HG02870 (cell line): ENCODE results near the gene NUDT5.

ENCODE experiments used
- ATAC-seq: cut with Tn5 transposase; IDR thresholded peaks from one replicate; pipeline ENCODE4 v1.9.1; 2021; ENCODE audit warnings: mild to moderate bottlenecking, moderate library complexity; ENCODE audit not compliant: unreplicated experiment

Gene NUDT5

DNA sequence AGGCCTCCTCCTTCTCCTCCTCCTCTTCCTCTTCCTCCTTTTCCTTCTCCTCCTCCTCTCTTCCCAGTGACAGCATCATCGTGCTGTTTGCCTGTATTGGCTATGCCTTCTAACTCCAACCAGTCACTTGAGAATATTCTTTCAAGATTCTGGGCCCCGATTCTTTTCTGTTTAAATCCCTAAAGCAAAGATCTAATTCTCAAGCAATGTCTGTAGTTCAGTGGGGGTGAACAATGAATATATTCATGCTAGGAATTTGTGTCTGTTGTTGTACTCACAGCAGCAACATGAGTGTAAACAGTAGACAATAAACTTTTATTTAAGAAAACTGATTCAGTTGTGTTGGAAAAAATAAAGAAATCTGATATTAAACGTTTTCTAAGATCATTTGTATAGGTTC lies 30.7 kb downstream of the NUDT5 start:
- no peak for ATAC-seq

DNA sequence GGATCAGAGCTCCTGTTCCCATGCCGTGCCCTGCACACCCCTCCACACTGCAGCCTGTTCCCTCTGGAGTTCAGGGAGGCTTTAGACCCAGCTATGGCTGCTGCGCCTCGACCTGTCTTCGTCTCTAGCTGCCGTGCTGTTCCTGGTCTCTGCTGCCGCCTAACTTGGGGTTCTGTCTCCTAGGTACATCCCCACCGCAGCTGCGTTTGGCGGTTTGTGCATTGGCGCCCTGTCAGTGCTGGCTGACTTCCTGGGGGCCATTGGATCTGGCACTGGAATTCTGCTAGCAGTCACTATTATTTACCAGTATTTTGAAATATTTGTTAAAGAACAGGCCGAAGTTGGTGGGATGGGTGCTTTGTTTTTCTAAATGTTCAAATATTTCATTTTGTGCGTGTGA lies 31.6 kb downstream of the NUDT5 start:
- ATAC-seq: no peak

DNA sequence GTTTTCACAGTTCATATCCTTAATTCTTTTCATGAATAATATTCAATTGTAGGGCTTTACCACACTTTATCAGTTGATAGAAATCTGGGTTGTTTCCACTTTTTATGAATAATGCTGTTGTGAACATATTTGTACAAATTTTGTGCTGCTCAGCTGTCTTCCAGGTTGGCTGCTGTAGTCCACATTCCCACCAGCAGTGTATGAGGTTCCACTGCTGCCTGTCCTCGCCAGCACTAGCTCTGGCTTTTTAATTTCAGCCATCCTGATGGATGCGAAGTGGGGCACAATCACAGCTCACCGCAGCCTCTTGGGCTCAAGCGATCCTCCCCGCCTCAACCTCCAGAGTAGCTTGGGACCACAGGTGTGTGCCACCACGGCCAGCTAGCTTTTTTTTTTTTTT lies 32.8 kb downstream of the NUDT5 start:
- ATAC-seq: no peak

DNA sequence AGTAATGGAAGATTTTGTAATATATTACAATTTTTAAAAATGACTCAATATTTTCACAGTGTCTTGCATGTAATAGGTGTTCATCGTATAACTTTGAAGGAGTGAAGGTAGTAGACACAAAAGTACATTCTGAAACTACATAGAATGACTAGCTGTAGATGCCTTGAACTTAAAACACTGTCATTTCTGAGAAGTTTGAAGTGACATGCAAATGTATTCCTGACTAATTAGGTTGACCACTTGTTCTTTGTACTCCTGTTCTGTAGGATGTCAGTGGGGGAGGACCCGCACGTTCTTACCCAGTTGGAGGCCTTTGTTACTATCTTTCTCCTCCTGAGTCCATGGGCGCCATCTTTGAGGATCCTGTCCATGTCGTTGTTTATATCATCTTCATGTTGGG lies 35.0 kb downstream of the NUDT5 start:
- ATAC-seq: no peak

DNA sequence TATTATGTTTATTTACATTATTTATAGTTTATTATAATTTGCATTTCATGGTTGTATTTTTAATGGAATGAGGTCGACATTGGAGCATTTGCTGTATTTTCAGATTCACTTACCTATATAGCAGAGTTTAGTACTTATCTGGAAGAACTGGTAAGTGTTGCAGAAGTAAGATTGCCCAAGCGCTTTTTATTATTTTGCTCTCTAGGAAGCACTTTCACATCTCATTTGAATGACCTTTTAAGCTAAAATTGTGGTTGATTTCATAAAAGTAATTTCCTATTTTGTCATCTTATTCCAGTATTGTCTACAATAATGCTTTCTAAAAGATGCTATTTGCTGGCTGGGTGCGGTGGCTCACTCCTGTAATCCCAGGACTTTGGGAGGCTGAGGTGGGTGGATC lies 37.6 kb downstream of the NUDT5 start:
- no peak for ATAC-seq

DNA sequence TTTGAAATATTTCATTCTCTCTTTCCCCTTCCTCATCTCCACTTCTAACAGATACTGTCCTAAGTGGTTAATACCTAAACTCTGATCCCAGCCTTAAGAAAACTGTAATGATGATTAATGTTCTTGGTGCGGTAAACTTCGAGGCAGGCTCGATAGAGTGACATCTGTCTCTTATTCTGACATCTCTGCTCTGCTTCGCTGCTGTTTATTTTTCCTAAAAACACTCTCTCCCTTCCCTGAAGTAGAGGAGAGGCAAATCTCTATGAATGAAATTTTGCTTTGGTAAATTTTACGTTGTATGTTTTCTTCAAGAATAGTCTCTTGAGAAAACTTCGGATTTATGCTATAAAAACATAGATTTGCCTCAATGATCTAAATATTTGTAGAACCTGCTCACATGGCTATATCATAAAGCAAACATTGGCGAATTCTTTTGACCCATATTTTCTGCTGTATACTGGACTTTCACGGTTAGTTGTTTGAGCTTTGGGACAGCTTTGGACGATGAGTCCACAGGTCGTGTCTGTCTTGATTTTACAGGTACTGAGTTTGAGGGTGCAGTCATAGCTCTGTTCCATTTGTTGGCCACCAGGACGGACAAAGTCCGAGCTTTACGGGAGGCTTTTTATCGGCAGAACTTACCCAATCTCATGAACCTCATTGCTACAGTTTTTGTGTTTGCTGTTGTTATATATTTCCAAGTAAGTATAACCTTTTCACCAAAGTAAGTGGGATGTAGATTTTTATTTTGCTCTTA lies 39.1 kb downstream of the NUDT5 start:
- ATAC-seq: no peak

DNA sequence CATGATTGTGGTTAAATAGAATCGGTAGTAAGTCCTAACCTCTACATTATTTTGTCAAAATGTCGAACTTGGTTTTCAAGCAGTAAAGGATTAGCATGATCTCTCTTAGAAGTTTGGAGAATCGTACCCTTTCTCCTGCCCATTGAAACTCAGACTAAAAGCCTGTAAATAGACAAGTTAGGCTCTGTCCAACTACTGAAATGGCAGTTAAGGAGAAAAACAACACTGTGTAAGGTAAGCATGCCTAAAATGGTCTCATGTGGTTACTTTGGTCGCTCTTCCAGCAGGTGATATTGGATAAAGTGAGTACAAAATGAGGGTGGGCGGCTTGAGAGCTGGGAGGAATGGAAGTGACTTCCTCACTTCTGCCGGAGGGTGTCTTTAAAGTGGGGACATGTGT lies 41.2 kb downstream of the NUDT5 start:
- ATAC-seq: no peak

DNA sequence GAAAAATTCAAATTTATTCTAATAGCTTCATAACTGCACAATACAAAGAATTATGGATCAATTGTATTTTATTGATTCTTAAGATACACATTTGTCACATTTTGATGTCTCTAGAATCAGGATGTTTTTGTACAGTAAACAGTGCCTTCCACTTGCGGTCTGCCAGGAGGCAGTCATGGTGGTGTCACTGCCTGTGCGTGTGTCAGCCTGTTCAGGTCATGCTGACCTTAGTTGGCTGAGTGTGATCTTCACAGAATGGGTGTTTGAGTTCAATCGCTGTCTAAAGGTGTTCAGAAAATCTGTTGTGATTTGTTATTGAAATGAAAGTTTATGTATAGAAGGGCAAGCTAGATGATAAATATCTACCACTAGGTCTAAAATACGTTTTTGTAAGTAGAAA lies 45.5 kb downstream of the NUDT5 start:
- no peak for ATAC-seq

DNA sequence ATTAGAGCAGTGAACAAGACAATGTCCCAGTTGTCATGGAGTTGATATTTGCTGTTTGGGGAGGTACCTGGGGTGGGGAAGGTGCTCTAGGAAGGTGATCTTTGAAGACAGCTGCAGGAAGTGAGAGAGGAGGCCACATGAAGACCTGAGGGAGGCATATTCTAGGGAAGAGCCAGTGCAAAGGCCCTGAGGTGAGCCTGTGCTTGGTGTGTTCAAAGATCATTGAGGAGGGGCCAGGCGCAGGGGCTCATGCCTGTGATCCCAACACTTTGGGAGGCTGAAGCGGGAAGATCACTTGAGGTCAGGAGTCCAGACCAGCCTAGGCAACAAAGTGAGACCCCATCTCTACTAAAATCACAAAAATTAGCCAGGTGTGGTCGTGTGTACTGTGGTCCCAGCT lies 51.2 kb downstream of the NUDT5 start:
- no peak for ATAC-seq

DNA sequence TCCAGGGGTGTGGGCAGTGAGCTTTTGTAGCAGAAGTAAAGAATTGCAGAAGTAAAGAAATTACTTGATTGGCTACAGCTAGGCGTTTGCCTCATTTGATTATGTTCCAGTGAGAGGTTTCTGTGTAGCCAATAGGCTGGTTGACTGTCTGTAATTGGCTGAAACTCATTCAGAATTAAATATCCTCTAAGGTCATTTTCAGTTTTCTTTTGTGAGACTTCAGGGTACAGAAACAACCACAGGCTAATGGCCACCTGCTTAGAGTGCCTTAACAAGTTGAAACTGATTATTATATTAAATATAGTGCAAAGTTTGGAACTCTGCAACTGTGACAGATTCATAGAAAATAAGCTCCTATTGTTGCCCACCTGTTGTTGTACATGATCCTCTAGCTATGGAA lies 55.7 kb downstream of the NUDT5 start:
- ATAC-seq: no peak

DNA sequence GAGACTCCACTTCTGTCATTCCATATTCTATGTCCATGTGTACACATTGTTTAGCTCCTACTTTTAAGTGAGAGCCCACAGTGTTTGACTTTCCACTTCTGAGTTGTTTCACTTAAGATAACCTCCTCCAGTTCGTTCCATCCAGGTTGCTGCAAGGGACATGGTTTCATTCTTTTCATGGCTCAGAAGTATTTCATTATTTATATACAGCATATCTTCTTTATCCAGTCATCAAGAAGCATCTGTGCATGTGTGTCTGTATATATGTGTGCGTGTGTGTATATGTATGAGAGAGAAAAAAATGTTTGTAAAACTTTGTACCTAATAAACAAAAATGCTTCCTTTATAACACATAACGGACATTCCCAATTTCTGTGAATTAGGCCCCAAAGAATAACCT lies 60.1 kb downstream of the NUDT5 start:
- no peak for ATAC-seq

DNA sequence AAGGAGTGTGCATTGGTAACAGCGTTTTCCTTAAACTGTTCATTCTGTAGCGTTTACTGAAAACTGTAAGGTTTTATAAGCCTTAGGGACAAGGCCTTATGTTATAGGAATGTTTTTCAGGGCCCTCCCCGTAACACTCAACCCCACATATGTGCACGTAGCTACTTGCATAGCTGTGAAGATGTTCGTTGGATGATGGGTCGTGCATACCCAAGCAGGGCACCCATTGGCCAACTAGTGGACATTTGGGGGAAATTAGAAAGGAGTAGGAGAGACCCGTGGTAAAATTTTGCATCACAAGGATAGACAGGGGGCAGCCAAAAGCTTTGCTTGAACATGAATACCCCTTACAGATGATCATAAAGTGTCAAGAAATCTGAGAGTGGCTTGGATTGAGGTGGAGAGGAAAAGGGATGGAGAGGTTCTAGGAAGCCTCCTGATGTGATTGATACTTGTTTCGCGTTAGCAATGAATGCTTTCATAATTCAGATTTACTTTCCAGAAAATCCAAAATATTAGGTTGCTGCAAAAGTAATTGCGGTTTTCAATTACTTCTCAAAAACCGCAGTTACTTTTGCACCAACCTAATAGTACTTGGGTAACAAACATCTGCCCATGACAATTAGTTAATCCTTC lies 65.3 kb downstream of the NUDT5 start:
- ATAC-seq: peak; percentile 41

DNA sequence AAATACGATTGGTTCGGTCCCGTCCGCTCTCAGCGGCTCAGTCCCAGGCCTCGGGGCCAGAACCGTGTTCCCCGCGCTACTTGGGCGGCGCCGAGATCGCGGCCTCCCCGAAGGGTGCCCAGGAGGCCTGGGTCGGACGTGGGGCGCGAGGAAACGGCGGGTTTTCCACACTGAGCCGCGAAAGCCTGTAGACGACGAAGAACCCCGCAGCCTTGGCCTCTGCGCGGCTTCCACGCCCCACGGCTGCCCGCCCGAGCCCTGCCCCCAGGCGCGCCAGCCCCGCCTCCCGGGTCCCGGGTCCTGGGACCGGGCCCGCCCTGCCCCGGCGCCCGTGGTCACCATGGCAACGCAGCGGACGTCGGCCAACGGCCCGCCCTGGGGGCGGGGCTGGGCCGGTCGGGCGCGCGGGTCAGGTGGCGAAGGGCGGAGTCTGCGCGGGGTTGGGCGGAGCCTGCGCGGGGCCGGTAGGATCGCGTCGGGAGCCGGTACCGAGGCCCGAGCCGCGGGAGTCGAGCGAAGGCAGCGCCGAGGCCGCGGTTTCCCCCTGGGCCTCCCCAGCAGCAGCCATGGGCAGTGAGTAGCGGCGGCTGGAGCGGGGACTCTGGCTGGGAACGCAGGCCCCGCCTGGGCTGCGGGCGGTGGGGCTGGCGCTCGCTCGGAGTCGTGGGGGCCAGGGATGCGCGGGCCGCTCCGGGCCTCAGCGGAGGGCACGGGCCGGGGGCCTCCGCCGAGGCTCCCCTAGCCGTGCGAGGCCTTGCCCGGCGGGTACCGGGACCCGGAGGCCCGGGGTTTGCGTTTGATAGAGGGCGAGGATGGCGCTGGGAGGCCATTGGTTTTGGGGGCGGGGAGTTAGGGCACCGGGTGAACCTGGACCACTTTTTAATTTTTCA lies 66.2 kb downstream of the NUDT5 start, which contains the start of gene SEC61A2:
Gene SEC61A2, plus strand, starts transcription at position 456 of the 890 bp plus-strand sequence. Its CDS starts 111 bp downstream, at position 567.
- peak; percentile 83 for ATAC-seq

DNA sequence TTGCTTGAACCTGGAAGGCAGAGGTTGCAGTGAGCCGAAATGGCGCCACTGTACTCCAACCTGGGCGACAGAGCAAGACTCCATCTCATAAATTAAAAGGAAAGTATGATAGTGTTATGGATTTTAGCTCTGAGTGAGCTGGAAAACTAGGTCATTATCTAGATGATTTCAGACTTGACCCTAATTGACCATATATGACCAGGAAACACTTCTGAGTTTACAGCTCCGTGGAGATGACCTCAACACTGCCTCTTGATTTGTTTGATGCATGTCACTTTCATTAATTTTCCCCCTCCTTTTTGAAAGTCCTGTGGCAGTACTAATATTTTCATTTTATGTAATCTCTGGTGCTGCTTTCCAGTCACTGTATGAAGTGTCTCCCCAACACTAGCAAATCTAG lies 74.0 kb downstream of the NUDT5 start:
- no peak for ATAC-seq
